ENCODE measurements around the gene TXLNG. TPM values are rescaled to one million over a fixed set of nuclear protein-coding genes. Genes with fewer than 3 reads are reported as not detected.

The TXLNG gene
- total and polyA plus RNA-seq, 2 of the 4 experiments (the other 2 are of a cell fraction): 7.0 to 9.7 TPM

DNA sequence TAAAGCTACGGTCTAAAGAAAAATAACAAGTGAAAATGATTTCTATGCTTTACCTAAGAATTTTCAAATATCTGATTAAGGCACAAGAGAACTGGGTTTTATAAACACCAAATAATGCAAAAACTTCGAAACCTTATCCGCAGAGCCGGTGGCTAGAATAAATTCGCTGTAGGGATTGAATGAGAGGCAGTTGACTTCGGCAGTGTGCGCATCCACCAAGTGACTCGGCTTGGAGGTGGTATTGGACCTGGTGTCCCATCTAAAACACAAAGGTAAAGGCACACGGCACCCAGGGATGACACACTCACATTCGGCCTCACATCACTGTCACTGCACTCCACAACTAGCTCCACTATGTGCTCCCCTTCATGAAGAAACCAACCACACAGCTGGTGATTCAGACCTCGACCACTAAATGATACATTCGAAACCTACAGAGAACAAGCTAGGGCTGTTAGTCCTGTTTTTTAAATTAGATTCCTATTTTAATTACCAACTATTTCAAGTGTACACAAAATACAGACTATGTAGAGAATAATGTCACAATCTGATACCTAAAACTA, 66.4 kb downstream of the TXLNG start:
- WGBS, 2 experiments (ENCODE audit: extremely low coverage in 2 of 2, insufficient read length in 1 of 2): no CpG with 5 or more reads among the region's 12 CpGs
- Histone ChIP-seq H3K23ac (ENCODE audit: low read depth, low read length) (no peak overlapping the region), H4K8ac (ENCODE audit: low read depth in 2 of 2, low read length in 2 of 2) (no peak overlapping the region)

More for the DNA sequence above, 66.4 kb downstream of the TXLNG start:
- H3K4me1 ChIP-seq (ENCODE audit: control insufficient read depth, insufficient read depth, low read length): no peaks in the 10 kb centered on the region
- H3K27ac ChIP-seq (ENCODE audit: insufficient read depth, low read length): no peak overlapping the region
- POLR2A ChIA-PET (ENCODE audit: unreplicated experiment): no interaction called here
- H2AK5ac ChIP-seq (ENCODE audit: low read depth, low read length): no peak overlapping the region
- H3K4me2 ChIP-seq (ENCODE audit: low read depth, low read length): no peak overlapping the region
- H3K56ac ChIP-seq (ENCODE audit: extremely low read depth, insufficient read depth, low read length): no peak overlapping the region
- H3K18ac ChIP-seq (ENCODE audit: low read depth, low read length): no peak overlapping the region
- no peaks in the 10 kb centered on the region for H3K27me3 ChIP-seq (ENCODE audit: control insufficient read depth, insufficient read depth, low read length)
- no peak for DNase-seq
- H3K9me1 ChIP-seq (ENCODE audit: insufficient read depth, low read length): 0 out of 2 replicates have a peak, but pooled peaks cover 3% of the 10 kb centered on the region
- CTCF ChIA-PET: interaction anchor here (1.2 kb wide), 1 partner anchor 40 kb away, joined by 4 read pairs; no protein-coding TSS in a partner anchor
- no peak overlapping the region for H3K14ac ChIP-seq (replicated peaks; ENCODE audit: low read depth, low read length)
- no peak overlapping the region for H3K4me3 ChIP-seq (ENCODE audit: insufficient read depth, low read depth, low read length)
- BruUV-seq (replicated peaks): no TSS peak
- no peak overlapping the region for H2AK9ac ChIP-seq (replicated peaks; ENCODE audit: low read depth, low read length, poor library complexity)
- no peak overlapping the region for H4K5ac ChIP-seq (ENCODE audit: low read depth, low read length)
- H2BK15ac ChIP-seq (ENCODE audit: low read depth, low read length): no peak overlapping the region
- no peak for TF ChIP-seq SMC3 (IDR thresholded peaks at IDR 0.05; ENCODE audit: low read depth, low read length)
- TF ChIP-seq RCOR1 (IDR thresholded peaks at IDR 0.05; ENCODE audit: insufficient replicate concordance, low read length): no peak
- TF ChIP-seq POLR2A (IDR thresholded peaks at IDR 0.05; ENCODE audit: low read depth, low read length): no peak
- TF ChIP-seq MXI1 (IDR thresholded peaks at IDR 0.05; ENCODE audit: borderline replicate concordance, low read depth, low read length): no peak
- TF ChIP-seq, protein P1, sequence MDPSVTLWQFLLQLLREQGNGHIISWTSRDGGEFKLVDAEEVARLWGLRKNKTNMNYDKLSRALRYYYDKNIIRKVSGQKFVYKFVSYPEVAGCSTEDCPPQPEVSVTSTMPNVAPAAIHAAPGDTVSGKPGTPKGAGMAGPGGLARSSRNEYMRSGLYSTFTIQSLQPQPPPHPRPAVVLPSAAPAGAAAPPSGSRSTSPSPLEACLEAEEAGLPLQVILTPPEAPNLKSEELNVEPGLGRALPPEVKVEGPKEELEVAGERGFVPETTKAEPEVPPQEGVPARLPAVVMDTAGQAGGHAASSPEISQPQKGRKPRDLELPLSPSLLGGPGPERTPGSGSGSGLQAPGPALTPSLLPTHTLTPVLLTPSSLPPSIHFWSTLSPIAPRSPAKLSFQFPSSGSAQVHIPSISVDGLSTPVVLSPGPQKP (IDR thresholded peaks at IDR 0.05; ENCODE audit: borderline replicate concordance, low read depth, low read length): no peak
- no peak for TF ChIP-seq CEBPB (IDR thresholded peaks at IDR 0.05; ENCODE audit: low read depth, low read length)
- TF ChIP-seq, protein P2, sequence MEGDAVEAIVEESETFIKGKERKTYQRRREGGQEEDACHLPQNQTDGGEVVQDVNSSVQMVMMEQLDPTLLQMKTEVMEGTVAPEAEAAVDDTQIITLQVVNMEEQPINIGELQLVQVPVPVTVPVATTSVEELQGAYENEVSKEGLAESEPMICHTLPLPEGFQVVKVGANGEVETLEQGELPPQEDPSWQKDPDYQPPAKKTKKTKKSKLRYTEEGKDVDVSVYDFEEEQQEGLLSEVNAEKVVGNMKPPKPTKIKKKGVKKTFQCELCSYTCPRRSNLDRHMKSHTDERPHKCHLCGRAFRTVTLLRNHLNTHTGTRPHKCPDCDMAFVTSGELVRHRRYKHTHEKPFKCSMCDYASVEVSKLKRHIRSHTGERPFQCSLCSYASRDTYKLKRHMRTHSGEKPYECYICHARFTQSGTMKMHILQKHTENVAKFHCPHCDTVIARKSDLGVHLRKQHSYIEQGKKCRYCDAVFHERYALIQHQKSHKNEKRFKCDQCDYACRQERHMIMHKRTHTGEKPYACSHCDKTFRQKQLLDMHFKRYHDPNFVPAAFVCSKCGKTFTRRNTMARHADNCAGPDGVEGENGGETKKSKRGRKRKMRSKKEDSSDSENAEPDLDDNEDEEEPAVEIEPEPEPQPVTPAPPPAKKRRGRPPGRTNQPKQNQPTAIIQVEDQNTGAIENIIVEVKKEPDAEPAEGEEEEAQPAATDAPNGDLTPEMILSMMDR (conservative IDR thresholded peaks at IDR 0.05; ENCODE audit: low read depth, low read length): no peak
- TF ChIP-seq MAFK (IDR thresholded peaks at IDR 0.05; ENCODE audit: low read depth, low read length): no peak
- no peak for TF ChIP-seq MAZ (IDR thresholded peaks at IDR 0.05; ENCODE audit: borderline replicate concordance, low read depth, low read length)
- no peak for TF ChIP-seq BHLHE40 (IDR thresholded peaks at IDR 0.05; ENCODE audit: low read depth, low read length)
- intact Hi-C loops (cut with micrococcal nuclease): no loop called here
- no peak overlapping the region for H2AFZ ChIP-seq (replicated peaks; ENCODE audit: low read length, poor library complexity)
- peaks cover 23% of the 10 kb centered on the region for H3K36me3 ChIP-seq (ENCODE audit: control insufficient read depth, insufficient read depth, low read length)
- H3K9ac ChIP-seq (ENCODE audit: low read depth, low read length): no peak overlapping the region
- H2BK5ac ChIP-seq (ENCODE audit: low read depth, low read length, poor library complexity, severe bottlenecking): no peak overlapping the region
- dilution Hi-C loops (cut with HindIII; ENCODE audit: low sequenced_read_pairs, unreplicated experiment): no loop called here
- H2BK120ac ChIP-seq (ENCODE audit: low read depth, low read length): no peak overlapping the region
- H2BK20ac ChIP-seq (ENCODE audit: low read depth, low read length): no peak overlapping the region
- H3K79me1 ChIP-seq (ENCODE audit: low read depth in 1 of 2, low read length in 2 of 2): peaks cover 9 to 20% of the 10 kb centered on the region in 2 experiments; a peak in 1 of 4 replicates
- H4K91ac ChIP-seq (ENCODE audit: insufficient read depth, low read depth, low read length): no peak overlapping the region
- H3K4ac ChIP-seq (ENCODE audit: low read depth, low read length): no peak overlapping the region
- peaks cover 11% of the 10 kb centered on the region; the same call in 1 of the 2 replicates for H4K20me1 ChIP-seq (ENCODE audit: insufficient read depth, low read length)
- in situ Hi-C loops (cut with MboI; ENCODE audit: low sequenced_read_pairs): no loop called here
- H3K9me3 ChIP-seq (ENCODE audit: control insufficient read depth, insufficient read depth, low read length): peaks cover 2% of the 10 kb centered on the region
- ATAC-seq (ENCODE audit: low read depth): no peak

Data from IMR-90 (cell line).